ENCODE data around the gene NTHL1.

NTHL1 gene

DNA sequence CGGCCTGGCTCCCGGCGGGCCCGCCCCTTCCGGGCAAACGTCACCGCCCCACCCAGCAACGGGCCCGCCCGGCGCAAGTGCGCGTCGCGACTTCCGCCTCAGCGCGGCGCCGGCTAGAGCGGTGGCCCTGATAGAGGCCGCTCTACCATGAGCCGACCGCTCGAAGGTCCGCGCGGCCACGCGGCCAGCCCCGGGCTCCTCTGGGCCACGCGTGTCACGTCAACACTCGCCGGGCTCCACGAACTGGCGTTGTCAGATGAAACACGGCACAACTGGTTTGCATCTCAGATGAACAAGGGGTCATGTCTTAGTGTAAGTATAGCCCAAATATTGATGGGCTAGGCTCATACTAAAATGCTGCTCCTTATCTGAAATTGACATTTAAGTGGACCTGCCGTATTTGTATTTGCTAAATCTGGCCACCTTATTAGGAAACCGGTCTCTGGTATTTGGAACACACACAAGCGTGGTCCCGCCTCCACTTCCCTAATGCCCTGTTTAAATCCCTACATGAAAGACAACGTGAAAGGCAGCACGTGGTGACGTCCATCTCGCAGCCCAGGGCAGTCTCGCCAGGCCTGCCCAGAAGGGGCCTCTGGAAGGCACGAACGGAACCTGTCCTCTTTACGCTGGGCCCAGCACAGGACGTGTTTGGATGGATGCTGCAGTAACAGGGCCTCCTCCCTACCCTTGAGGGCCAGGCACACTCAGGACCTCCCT lies 37.7 kb downstream of the NTHL1 start, which contains the start of gene ZNF598:
Gene ZNF598, minus strand, starts transcription at position 31 of the 720 bp plus-strand sequence.
- peak within 1 kb of the TSS; percentile 85 for H3K4me3 ChIP-seq
- H3K27ac ChIP-seq, result peak within 1 kb of the TSS; percentile 80 to 96
- no peak for DNase-seq (ENCODE audit: low spot score)
- TF ChIP-seq, protein P1, sequence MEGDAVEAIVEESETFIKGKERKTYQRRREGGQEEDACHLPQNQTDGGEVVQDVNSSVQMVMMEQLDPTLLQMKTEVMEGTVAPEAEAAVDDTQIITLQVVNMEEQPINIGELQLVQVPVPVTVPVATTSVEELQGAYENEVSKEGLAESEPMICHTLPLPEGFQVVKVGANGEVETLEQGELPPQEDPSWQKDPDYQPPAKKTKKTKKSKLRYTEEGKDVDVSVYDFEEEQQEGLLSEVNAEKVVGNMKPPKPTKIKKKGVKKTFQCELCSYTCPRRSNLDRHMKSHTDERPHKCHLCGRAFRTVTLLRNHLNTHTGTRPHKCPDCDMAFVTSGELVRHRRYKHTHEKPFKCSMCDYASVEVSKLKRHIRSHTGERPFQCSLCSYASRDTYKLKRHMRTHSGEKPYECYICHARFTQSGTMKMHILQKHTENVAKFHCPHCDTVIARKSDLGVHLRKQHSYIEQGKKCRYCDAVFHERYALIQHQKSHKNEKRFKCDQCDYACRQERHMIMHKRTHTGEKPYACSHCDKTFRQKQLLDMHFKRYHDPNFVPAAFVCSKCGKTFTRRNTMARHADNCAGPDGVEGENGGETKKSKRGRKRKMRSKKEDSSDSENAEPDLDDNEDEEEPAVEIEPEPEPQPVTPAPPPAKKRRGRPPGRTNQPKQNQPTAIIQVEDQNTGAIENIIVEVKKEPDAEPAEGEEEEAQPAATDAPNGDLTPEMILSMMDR (IDR thresholded peaks at IDR 0.05), result no peak

DNA sequence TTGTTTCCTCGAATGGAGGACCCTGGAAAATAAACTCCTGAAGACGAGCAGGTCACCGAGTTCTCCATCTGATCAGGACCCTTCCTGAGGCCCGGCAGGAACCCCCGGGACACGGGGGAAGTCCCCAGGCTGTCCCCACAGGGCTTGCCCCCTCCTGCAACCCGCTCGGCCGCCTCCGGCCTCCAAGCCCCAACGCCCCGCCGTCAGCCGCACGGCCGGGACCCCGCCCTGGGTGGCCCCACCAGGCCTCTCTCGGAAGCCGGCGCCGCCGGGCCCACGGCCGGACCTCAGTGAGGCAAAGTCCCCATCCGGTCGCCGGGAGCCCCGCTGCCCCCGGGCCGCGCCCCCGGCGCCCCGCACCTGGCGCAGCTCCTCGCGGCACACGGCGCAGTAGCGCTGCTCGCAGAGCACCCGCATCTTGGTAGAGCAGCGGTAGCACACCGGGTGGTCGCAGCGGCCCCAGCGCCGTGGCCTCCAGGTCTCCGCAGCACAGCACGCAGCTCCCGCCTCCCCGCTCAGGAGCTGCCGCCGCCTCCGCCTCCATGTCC lies 38.4 kb downstream of the NTHL1 start:
- H3K4me3 ChIP-seq, result peak overlapping the region; percentile 85
- peak overlapping the region; percentile 21 to 96 for H3K27ac ChIP-seq
- no peak for DNase-seq (ENCODE audit: low spot score)
- TF ChIP-seq, protein P1 (IDR thresholded peaks at IDR 0.05), result no peak

DNA sequence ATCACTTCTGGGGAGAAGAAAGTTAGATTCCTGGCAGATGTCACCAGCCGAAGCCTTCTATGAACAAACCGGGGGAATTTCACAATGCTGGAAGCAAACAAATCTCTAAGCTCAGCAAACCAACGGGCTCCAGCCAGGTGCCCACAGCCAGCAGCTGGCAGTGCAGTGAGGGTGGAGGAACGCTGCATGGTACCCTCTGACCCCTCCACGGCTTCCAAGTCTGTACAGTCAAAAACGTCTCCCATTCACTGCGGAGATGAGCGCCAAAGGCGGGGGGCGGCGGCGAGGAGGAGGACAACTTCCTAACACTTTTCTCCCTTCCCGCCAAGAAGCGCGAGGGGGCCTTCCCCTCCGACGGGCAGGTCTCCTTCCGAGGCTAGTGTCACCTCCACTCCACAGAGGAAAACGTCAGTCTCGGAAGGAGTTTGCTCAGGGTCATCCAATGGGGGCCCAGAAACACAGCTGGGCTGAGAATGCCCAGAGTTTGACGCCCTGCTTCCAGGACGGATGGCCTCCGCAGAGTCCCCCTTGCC lies 38.9 kb downstream of the NTHL1 start:
- TF ChIP-seq, protein P1 (IDR thresholded peaks at IDR 0.05), result no peak
- DNase-seq (ENCODE audit: low spot score), result no peak
- Histone ChIP-seq H3K4me3 (peak overlapping the region; percentile 85), H3K27ac (peak overlapping the region; percentile 21 to 96)

DNA sequence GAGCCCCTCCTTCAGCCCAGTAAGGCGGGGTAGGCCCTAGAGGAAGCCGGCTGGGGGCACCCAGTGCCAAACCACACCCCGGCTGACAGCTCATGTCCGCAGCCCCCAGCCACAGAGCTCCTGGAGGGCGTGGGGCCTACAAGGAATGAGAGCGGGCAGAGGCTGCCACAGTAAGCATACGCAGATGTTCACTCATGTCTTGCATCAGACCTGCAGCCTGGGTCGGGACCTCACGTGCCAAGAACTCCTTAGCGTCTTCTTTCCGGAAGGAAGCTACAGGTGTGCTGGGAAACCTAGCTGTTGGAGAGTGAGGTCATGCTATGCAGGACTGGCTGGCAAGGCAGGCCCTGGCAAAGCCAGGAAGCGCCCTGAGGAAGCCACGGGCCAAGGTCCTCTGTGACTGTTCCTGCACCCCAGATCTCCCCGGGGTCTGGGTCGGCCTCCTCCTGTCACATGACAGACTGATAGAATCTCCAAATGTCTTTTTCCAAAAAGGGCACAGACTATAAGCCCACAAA lies 39.6 kb downstream of the NTHL1 start:
- H3K4me3 ChIP-seq, result peak overlapping the region; percentile 85
- DNase-seq (ENCODE audit: low spot score), result no peak
- TF ChIP-seq, protein P1 (IDR thresholded peaks at IDR 0.05), result no peak
- no peak overlapping the region for H3K27ac ChIP-seq

DNA sequence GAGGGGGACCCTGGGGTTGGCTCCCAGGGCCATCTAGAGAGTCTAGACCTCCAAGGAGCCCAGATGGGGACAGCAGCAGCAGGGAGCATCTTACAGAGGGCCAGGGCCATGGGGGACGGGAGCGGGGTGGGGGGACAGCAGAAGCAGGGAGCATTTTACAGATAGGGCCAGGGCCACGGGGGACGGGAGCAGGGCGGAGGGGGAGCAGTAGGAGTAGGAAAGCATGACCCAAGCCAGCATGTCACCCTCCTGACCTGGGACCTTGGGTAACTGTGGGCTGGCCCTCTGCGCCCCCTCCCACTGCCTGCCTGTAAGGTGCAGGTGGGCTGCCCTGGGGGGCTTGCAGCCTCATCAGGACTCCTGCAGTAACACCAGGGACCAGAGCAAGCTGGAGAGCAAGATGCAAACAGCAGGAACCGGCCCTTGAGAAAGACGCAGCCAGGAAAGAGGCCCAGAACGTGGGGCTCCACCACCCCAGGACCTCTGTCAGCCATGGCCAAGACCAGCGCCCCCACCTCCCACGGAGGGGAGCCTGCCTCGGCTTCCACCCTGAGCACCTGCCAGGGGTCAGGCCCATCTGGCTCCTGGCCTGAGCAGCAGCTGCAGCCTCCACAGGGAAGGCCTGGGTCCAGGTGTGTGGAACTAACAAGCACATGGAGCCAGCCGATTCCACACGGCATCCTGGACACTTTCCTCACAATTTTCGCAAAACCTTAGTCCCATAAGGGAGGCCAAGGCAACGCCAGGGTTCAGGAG lies 40.4 kb downstream of the NTHL1 start:
- H3K4me3 ChIP-seq, result peak overlapping the region; percentile 19
- TF ChIP-seq, protein P1 (IDR thresholded peaks at IDR 0.05), result no peak
- H3K27ac ChIP-seq, result no peak overlapping the region

DNA sequence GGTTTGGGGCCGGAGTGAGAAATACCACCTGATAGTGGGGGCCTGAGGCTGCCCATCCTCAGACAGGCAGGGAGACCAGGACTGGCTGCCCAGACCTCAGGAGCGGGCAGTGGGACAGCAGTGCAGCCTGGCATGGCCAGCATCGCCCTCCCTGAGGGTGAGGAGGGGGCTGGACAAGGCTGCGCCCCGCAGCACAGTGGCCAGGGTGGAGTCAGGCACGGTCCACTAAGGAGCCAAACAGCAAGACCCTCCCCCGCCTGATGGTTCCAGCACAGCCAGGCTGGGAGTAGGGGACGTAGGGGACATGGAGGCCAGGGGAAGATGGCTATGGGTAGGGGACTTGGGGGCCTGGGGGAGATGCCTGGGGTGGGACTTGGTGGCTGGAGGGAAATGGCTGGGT lies 41.3 kb downstream of the NTHL1 start:
- TF ChIP-seq, protein P1 (IDR thresholded peaks at IDR 0.05), result no peak
- no peak for DNase-seq (ENCODE audit: low spot score)
- Histone ChIP-seq H3K4me3 (no peak overlapping the region), H3K27ac (no peak overlapping the region)

More for the DNA sequence above, 40.4 kb downstream of the NTHL1 start:
- no peak for DNase-seq (ENCODE audit: low spot score)
